GM04504 (cell line): ENCODE data around the gene PTPN13.
A peak's percentile ranks its signal among the peaks of the same experiment; 100 is the strongest.
"Not testable (repeated sequence)": the region's sequence is repeated elsewhere in the genome, so short reads cannot be mapped to it uniquely, and the experiment has no call there.

Source experiments
- DNase-seq: peaks from one replicate; pipeline ENCODE4 v3.0.0-alpha.2; 2012; ENCODE audit warnings: low read depth

PTPN13 gene

DNA sequence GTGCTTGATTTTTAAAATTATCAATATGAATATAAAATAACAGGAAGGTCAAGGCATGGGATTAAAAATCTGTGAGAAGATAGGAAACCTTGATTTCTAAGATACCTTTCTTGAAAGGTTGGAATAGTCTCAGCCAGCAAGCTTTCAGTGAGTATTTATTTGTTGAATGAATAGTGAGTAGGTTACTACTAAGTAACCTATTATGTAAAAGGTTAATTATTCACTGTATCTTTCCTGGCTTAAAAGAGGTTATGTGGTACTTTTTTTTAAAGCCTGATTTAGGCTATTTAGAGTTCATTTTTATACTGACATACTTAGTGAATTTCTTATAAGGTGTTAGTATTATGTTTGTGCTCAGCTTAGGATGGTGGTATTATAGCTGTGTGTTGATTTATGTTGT lies 123.5 kb downstream of the PTPN13 start:
- DNase-seq = no peak

DNA sequence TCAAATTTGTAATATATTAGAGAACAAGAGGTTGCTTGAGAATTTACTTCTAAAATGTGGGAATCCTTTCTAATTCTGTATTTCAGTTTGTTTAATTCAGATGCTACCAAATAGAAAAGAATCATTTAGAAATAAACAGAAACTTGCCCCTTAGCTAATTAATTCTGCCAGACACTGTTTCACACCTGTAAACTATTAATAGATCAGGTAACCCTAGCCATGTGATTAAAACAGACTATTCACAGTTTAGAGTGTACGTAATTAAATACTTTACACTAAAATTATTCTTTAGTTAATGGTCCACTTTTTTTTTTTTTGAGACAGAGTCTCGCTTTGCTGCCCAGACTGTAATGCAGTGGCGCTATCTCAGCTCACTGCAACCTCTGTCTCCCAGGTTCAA lies 124.0 kb downstream of the PTPN13 start:
- no peak for DNase-seq

DNA sequence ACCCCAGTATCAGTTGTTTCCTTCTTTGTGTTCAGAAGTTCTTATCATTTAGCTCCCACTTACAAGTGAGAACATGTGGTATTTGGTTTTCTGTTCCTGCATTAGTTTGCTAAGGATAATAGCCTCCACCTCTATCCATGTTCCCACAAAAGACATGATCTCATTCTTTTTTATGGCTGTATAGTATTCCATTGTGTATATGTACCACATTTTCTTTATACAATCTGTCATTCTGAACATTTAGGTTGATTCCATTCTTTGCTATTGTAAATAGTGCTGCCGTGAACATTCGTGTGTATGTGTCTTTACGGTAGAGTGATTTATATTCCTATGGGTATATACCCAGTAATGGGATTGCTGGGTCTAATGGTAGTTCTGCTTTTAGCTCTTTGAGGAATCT lies 125.0 kb downstream of the PTPN13 start:
- not testable (repeated sequence) for DNase-seq

DNA sequence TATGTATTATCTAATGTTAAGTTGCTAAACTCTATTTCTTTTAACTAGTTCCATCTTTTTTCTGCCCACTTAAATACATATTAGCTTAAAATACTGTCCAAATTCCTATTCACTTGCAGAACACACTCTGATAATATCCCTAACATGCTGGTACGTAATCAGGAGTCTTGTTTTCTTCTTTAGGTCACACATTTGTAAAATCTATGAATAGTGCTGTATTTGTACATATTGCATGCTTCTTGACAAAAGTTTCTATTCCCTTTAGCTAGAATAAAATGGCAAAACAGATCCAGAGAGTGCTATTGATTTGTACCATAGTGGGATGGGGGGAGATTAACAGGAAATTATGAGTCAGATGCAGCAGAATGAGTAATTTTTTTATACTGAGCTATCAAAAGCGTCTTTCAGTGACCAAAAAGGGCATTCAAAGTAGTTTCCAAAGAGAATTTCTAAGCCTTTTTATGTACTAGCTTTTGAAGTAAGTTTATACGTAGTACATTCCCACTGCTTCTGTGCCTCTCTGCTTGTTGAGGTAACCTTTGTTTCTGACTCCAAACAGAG lies 126.5 kb downstream of the PTPN13 start:
- no peak for DNase-seq

DNA sequence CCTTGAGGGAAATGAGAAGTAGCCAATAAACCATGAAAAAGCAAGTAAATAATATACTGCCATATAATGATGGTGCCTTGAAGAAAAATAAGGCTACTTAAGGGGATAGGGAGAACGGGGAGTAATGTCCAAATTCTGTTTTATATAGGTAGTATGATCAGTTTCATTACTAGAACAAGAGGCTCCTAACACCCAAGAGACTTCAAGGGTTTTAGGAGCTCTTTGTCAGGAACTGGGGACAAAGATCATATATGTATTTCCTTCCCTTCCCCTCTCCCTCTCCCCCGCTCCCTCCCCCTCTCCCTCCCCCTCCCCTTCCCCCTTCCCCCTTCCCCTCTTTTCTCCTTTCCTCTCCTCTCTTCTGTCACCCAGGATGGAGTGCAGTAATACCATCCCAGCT lies 127.3 kb downstream of the PTPN13 start:
- no peak for DNase-seq

DNA sequence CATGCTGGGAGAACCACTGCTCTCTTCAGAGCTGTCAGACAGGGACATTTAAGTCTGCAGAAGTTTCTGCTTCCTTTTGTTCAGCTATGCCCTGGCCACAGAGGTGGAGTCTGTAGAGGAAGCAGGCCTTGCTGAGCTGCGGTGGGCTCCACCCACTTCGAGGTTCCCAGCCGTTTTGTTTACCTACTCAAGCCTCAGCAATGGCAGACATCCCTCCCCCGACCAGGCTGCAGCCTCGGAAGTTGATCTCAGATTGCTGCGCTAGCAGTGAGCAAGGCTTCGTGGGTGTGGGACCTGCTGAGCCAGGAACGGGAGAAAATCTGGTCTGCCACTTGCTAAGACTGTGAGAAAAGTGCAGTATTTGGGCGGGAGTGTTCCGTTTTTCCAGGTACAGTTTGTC lies 136.2 kb downstream of the PTPN13 start:
- DNase-seq = no peak

DNA sequence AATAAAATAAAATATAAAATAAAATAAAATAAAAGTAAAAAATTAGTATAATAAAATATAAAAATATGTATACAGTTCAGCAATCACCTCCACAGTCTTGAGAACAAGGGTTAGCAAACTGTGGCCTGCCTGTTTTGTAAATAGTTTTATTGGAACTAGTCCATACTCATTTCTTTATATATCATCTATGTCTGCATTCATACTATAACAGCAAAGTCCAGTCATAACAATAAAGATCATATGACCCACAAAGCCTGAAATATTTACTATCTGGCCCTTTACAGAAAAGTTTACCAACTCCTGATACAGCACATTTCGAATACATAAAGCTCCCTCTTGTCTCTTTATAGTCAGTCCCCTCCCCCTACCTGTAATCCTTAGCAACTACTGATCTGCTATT lies 143.1 kb downstream of the PTPN13 start:
- DNase-seq = no peak

DNA sequence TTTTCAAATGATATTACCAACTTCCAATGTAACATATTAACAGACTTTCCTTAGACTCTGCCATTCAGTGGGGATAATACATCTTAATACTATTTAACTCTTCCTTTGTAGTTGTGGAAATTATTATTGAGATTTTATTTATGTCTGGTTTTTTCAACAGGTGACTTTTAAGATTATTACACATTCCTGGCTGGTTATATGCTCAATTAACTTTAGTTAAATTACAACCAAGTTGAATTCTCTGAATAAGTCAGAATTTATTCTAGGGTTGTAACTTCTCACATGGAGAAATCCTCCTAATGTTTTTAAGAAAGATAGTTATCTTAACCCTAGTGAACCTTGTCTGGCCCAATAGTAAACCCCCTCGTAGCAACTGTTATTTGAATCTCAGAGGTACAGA lies 147.7 kb downstream of the PTPN13 start:
- no peak for DNase-seq

DNA sequence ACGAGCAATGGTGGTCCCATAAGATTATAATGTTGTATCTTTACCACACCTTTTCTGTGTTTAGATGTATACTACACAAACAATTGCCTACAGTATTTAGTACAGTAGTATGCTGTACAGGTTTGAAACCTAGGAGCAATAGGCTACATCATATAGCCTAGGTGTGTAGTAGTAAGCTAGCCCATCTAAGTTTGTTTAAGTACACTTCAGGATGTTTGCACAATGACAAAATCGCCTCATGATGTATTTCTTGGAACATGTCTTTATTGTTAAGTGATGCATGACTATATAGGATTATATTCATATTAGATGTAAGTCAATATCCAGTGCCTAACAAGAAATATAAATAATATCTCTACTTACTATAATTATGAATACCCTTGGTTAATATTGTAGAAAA lies 150.5 kb downstream of the PTPN13 start:
- no peak for DNase-seq

DNA sequence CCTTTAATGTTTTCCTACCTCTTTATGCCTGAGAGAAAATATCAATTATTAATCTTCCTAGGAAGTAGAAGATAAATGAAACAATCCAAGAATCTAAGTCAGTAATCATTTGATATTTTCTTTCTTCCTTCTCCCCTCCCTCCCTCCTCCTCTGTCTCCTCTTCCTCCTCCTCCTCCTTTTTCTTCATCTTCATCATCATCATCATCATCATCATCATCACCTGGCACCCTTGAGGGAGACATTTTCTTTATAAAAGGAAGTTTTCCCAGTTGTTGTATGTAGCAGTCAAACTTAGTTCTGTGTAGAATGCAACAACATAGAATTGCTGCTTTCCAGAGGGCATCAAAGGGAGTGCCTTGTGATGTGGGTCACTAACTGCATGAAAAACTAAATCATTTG lies 155.0 kb downstream of the PTPN13 start:
- no peak for DNase-seq

DNA sequence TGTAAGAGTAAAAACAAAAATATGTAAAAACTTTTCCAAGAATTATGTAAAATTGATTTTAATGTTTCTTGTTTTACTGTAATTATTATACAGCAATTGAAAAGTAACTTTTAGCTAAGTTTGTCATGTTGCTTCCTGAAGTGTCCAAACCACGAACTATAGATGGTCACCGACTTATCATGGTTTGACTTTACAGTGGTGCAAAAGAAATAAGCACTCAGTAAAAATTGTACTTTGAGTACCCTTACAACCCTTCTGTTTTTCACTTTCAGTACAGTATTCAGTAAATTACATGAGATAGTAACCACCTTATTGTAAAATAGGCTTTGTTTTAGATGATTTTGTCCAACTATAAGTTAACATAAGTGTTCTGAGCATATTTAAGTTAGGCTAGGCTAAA lies 161.3 kb downstream of the PTPN13 start:
- no peak for DNase-seq

DNA sequence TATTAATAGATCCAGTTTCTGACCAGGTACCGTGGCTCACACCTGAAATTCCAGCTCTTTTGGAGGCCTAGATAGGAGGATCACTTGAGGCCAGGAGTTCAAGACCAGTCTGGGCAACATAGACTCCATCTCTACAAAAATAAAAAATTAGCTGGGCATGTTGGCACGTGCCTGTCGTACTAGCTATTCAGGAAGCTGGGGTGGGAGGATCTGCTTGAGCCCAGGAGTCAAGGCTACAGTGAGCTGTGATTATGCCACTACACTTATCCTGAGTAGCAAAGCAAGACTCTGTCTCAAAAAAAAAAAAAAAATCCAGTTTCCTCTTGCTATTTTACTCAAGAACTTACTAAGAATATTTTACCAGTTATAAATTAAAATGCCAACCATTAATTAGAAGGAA lies 163.4 kb downstream of the PTPN13 start:
- no peak for DNase-seq

DNA sequence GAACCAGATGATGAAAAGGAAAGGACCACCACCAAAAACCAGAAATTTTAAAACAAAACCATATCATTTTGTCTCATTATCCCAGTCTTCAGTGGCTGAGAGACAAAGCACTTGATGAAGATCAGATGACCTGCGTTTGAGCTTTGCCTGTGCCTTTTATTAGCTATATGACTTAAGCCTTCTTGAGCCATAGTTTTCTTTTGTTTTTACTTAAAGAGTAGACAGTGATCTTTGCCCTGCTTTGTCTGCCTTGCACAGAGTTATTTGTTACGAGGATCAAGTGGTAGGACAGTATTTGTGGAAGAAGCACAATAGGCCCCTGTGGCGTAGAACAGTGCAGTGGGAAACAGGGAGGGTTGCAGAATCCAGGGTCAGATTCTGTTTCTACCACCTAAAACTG lies 165.2 kb downstream of the PTPN13 start:
- DNase-seq = no peak

DNA sequence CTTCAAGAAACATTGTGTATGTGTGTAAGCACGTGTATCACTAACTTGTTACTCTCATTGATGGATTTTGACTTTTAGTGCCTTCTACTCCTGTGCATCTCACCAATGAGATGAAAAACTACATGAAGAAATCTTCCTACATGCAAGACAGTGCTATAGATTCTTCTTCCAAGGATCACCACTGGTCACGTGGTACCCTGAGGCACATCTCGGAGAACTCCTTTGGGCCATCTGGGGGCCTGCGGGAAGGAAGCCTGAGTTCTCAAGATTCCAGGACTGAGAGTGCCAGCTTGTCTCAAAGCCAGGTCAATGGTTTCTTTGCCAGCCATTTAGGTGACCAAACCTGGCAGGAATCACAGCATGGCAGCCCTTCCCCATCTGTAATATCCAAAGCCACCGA lies 168.5 kb downstream of the PTPN13 start:
- no peak for DNase-seq

DNA sequence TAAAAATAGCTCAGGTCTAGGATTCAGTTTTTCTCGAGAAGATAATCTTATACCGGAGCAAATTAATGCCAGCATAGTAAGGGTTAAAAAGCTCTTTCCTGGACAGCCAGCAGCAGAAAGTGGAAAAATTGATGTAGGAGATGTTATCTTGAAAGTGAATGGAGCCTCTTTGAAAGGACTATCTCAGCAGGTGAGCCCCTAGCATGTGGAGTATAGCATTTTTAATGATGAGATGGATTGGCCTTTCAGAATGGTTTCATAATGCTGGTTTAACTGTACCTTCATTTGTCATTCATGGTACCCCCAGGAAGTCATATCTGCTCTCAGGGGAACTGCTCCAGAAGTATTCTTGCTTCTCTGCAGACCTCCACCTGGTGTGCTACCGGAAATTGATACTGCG lies 175.7 kb downstream of the PTPN13 start:
- DNase-seq = no peak

DNA sequence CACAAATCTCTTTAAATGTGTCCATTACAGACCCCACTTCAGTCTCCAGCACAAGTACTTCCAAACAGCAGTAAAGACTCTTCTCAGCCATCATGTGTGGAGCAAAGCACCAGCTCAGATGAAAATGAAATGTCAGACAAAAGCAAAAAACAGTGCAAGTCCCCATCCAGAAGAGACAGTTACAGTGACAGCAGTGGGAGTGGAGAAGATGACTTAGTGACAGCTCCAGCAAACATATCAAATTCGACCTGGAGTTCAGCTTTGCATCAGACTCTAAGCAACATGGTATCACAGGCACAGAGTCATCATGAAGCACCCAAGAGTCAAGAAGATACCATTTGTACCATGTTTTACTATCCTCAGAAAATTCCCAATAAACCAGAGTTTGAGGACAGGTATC lies 177.0 kb downstream of the PTPN13 start:
- no peak for DNase-seq

DNA sequence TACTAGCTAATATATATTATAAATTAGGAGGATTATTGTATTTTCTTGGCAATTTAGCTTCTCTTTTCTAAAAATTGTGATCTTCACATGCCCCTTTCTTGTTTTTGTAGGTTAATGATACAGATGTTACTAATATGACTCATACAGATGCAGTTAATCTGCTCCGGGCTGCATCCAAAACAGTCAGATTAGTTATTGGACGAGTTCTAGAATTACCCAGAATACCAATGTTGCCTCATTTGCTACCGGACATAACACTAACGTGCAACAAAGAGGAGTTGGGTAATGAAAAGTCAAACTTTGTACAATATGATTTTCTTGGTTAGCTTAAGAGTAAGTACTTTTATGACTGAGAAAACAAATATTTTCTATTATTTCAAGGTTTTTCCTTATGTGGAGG lies 180.9 kb downstream of the PTPN13 start:
- DNase-seq = no peak

DNA sequence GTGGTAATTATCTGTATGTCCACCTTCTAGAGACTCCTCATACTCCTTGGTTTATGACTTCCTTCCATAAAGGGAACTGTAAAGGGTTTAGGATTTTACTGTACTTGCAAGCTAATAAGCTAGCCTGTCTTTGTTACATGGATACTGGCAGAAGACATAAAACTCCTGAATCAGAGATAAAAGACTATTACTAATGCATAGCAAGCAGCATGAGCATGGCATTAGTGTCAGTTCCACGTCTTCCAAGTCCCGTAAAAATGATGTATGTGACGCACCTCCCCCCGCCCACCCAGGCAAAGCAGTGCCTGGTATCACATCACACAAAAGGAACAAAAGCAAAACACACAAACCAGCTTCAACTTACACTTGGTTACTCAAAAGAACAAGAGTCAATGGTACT lies 184.1 kb downstream of the PTPN13 start:
- no peak for DNase-seq

DNA sequence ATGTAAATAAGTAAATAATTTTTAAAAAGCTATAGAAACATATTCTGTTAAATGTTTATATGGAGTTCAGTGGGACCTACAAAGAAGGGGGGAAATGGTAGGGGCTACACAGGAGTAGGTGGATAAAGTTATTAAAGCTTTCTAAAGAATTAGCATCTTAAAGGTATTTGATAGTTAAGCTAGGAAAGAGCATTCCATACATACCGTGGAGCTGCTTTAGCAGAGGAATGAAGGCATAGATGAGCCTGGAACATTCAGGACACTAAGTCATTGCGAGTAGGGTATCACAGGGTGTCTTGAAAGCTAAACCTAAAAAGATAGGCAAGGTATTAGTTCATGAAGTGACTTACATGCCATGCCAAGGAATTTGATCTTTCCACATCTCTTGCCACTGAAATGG lies 194.7 kb downstream of the PTPN13 start:
- DNase-seq = no peak

DNA sequence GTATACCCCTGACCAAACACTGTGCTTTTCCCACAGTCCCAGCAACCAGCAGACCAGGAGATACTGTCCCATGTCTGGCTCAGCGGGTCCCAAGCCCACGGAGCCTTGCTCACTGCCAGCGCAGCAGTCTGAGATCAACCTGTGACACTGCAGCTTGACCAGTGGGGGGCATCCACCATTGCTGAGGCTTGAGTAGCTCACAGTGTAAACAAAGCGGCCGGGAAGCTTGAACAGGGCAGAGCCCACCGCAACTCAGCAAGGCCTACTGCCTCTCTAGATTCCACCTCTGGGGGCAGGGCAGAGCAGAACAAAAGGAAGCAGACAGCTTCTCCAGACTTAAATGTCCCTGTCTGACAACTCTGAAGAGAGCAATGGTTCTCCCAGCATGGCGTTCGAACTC lies 197.0 kb downstream of the PTPN13 start:
- no peak for DNase-seq

DNA sequence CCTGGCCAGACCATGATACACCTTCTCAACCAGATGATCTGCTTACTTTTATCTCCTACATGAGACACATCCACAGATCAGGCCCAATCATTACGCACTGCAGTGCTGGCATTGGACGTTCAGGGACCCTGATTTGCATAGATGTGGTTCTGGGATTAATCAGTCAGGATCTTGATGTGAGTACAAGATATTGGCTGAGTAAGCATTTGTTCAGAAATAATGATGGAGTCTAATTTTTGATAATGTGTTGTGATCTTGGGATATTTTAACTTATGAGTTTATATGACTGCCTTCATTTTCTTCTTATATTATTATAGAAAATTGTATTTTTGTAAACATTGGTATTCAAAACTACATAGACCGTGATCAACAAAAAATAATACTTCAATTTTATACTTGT lies 215.7 kb downstream of the PTPN13 start:
- DNase-seq = no peak

DNA sequence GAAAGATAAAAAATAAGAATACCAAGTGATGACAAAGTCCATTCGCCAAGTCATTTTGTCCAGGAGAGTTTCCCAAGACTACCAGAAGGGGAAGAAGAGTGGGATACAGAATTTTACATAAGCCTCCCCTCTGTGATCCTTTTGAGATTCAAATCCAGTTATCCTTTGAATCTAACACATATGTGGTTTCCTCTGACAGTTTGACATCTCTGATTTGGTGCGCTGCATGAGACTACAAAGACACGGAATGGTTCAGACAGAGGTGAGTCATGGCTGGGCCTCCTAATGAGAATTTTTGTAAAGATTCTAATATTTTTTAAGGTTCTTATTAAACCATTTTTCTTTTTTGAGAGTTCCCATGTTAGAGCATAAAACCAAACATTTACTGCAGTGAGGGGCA lies 216.7 kb downstream of the PTPN13 start:
- DNase-seq = no peak

DNA sequence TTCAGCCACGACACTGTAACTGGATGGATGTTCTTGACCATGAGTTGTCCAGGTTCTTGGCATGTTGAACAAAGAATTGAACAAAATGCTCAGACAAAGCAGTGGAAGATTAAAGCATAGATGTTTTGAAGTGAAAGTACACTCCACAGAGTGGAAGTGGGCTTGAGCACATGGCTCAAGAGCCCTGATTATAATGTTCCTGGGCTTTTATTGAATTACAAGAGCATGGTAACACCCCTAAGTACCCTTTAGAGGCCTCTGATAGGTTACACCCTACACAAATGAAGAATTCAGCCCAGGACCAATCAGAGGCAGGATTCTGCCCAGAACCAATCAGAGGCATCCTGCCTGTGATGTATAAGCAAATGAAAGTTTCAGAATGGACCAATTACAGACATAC lies 221.5 kb downstream of the PTPN13 start:
- no peak for DNase-seq

DNA sequence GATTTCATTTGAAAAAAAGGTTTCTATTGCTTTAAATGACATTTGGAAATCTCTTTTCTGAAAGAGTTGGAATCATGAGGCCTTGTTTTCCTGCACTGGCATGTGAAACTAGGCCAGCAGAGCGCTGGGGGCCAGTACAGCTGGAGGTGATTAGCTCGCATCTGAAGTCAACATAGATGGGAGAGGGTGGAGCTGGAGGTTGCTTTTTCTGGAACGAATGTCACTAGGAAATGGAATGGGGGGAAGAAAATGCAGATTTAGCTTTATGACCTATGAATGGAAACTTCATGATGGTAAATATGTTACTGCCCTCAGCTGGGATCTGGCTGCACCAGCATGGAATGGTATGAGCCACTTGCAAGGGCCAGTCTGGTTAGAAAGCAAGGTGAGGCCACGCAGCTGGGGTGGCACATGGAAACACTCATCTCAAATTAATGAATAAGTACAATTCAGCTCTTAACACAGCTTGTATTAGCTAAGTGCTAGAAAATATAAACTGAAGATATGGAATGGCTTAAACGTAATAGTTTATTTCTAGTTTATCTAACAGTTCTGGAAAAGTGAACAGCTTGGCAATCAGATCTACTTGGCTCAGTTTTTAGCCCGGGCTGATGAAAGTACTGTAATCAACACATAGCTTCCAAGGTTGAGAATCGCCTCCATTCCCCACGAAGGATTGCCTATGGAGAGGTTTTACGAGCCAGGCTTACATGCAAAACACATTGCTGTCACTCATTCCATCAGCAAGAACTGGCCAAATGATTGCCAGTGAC lies 222.6 kb downstream of the PTPN13 start:
- DNase-seq = peak; percentile 74
